ENCODE data around the gene CGA.
A peak's percentile ranks its signal among the peaks of the same experiment; 100 is the strongest.
"Not testable (repeated sequence)": the region's sequence is repeated elsewhere in the genome, so short reads cannot be mapped to it uniquely, and the experiment has no call there.

Gene CGA

GRCh38 chr6:87095087-87095509 lies at the start of gene CGA:
Gene CGA (minus strand): TSS chr6:87095106. CDS start chr6:87088200, 6,906 bp downstream.
- no peak for DNase-seq (ENCODE audit: low read depth in 4 of 4, low spot score in 1 of 4)

GRCh38 chr6:87139927-87140326 lies 45.0 kb upstream of the CGA start:
- not testable (repeated sequence) for DNase-seq (ENCODE audit: low read depth in 4 of 4, low spot score in 1 of 4)

GRCh38 chr6:87139236-87139635 lies 44.3 kb upstream of the CGA start:
- peak in 1 of 4 experiments; percentile 29 for DNase-seq (ENCODE audit: low read depth in 4 of 4, low spot score in 1 of 4)

GRCh38 chr6:87136963-87137362 lies 42.1 kb upstream of the CGA start:
- DNase-seq (ENCODE audit: low read depth in 4 of 4, low spot score in 1 of 4) = no peak

- no peak for DNase-seq (ENCODE audit: low read depth in 4 of 4, low spot score in 1 of 4)
Observed at GRCh38 chr6:87127737-87128136, 32.8 kb upstream of the CGA start.

GRCh38 chr6:87126501-87126900 lies 31.6 kb upstream of the CGA start:
- DNase-seq (ENCODE audit: low read depth in 4 of 4, low spot score in 1 of 4) = no peak

- DNase-seq (ENCODE audit: low read depth in 4 of 4, low spot score in 1 of 4) = no peak
Observed at GRCh38 chr6:87124074-87124473, 29.2 kb upstream of the CGA start.

GRCh38 chr6:87122477-87122876 lies 27.6 kb upstream of the CGA start:
- no peak for DNase-seq (ENCODE audit: low read depth in 4 of 4, low spot score in 1 of 4)

- no peak for DNase-seq (ENCODE audit: low read depth in 4 of 4, low spot score in 1 of 4)
Observed at GRCh38 chr6:87118054-87118453, 23.1 kb upstream of the CGA start.

- DNase-seq (ENCODE audit: low read depth in 4 of 4, low spot score in 1 of 4) = no peak
Observed at GRCh38 chr6:87116922-87117321, 22.0 kb upstream of the CGA start.

- no peak for DNase-seq (ENCODE audit: low read depth in 4 of 4, low spot score in 1 of 4)
Observed at GRCh38 chr6:87115402-87116135, 20.7 kb upstream of the CGA start.

- no peak for DNase-seq (ENCODE audit: low read depth in 4 of 4, low spot score in 1 of 4)
Observed at GRCh38 chr6:87110636-87111035, 15.7 kb upstream of the CGA start.

GRCh38 chr6:87105823-87106222 lies 10.9 kb upstream of the CGA start:
- no peak for DNase-seq (ENCODE audit: low read depth in 4 of 4, low spot score in 1 of 4)

- no peak for DNase-seq (ENCODE audit: low read depth in 4 of 4, low spot score in 1 of 4)
Observed at GRCh38 chr6:87104667-87105066, 9.8 kb upstream of the CGA start.

GRCh38 chr6:87103977-87104601 lies 9.2 kb upstream of the CGA start:
- no peak for DNase-seq (ENCODE audit: low read depth in 4 of 4, low spot score in 1 of 4)

- DNase-seq (ENCODE audit: low read depth in 4 of 4, low spot score in 1 of 4) = no peak
Observed at GRCh38 chr6:87102151-87102621, 7.3 kb upstream of the CGA start.

GRCh38 chr6:87101067-87101466 lies 6.2 kb upstream of the CGA start:
- DNase-seq (ENCODE audit: low read depth in 4 of 4, low spot score in 1 of 4) = no peak

- no peak for DNase-seq (ENCODE audit: low read depth in 4 of 4, low spot score in 1 of 4)
Observed at GRCh38 chr6:87100216-87100615, 5.3 kb upstream of the CGA start.

- DNase-seq (ENCODE audit: low read depth in 4 of 4, low spot score in 1 of 4) = no peak
Observed at GRCh38 chr6:87099472-87099871, 4.6 kb upstream of the CGA start.

GRCh38 chr6:87094576-87094975 lies 330 bp downstream of the CGA start:
- no peak for DNase-seq (ENCODE audit: low read depth in 4 of 4, low spot score in 1 of 4)

- DNase-seq (ENCODE audit: low read depth in 4 of 4, low spot score in 1 of 4) = no peak
Observed at GRCh38 chr6:87093651-87094050, 1.3 kb downstream of the CGA start.

GRCh38 chr6:87093199-87093598 lies 1.7 kb downstream of the CGA start:
- DNase-seq (ENCODE audit: low read depth in 4 of 4, low spot score in 1 of 4) = no peak

- DNase-seq (ENCODE audit: low read depth in 4 of 4, low spot score in 1 of 4) = no peak
Observed at GRCh38 chr6:87092435-87092834, 2.5 kb downstream of the CGA start.

Measured in stimulated activated CD4-positive, alpha-beta T cell treated with anti-CD3 and anti-CD28 coated beads, Interleukin-1b, Interleukin-23, amount 100 ng/mL, for 24 hours (primary cell).